Small intestine (tissue), 16 donors: ENCODE results near the gene SLK. TPM values are rescaled to one million over a fixed set of nuclear protein-coding genes. Genes with fewer than 3 reads are reported as not detected.

Experiments used
- DNase-seq, 2 donors: peaks; one replicate each; pipeline versions ENCODE4 v3.0.0 to v3.0.0-alpha.2; 2013
- FAIRE-seq: peaks from 2 replicates; lab custom pipeline; 2012; peaks lifted over from hg19 to GRCh38; lab: Jason Lieb, UNC
- H3K27ac ChIP-seq, 3 donors: one replicate each; pipeline ENCODE4 v1.5.1; 2013; ENCODE audit warnings: low read length in 2 of 3, mild to moderate bottlenecking in 2 of 3, control low read depth in 1 of 3, inconsistent platforms in 1 of 3, low read depth in 1 of 3, moderate library complexity in 1 of 3
- H3K27me3 ChIP-seq, 3 donors: one replicate each; pipeline ENCODE4 v1.6.1; 2013; ENCODE audit warnings: low read length in 3 of 3, inconsistent platforms in 1 of 3; ENCODE audit not compliant: control insufficient read depth in 3 of 3, insufficient read depth in 3 of 3
- H3K36me3 ChIP-seq, 3 donors: one replicate each; pipeline ENCODE4 v1.6.1; 2013; ENCODE audit warnings: low read length in 3 of 3, inconsistent platforms in 1 of 3, low read depth in 1 of 3, mild to moderate bottlenecking in 1 of 3, moderate library complexity in 1 of 3; ENCODE audit not compliant: control insufficient read depth in 3 of 3, insufficient read depth in 2 of 3
- H3K4me1 ChIP-seq, 3 donors: one replicate each; pipeline ENCODE4 v1.6.1; 2013; ENCODE audit warnings: low read length in 2 of 3, inconsistent platforms in 1 of 3, low read depth in 1 of 3, mild to moderate bottlenecking in 1 of 3, moderate library complexity in 1 of 3; ENCODE audit not compliant: control insufficient read depth in 3 of 3, insufficient read depth in 2 of 3
- H3K4me3 ChIP-seq, 3 donors: one replicate each; pipeline ENCODE4 v1.5.1; 2013; ENCODE audit warnings: low read length in 3 of 3, control low read depth in 1 of 3, inconsistent platforms in 1 of 3, low read depth in 1 of 3, mild to moderate bottlenecking in 1 of 3, moderate library complexity in 1 of 3
- H3K9me3 ChIP-seq, 2 donors: one replicate each; pipeline ENCODE4 v1.6.1; 2013; ENCODE audit warnings: low read depth in 1 of 2, low read length in 1 of 2; ENCODE audit not compliant: control insufficient read depth in 2 of 2, insufficient read depth in 1 of 2
- WGBS, 3 donors: extraction: QIAGEN DNeasy Blood & Tissue Kit; methylation state at CpG; one replicate each; pipeline ENCODE4 v1.1.7; 2013; 5-methylcytosine and 5-hydroxymethylcytosine counted together
- long read RNA-seq, 10 donors: transcript quantifications; one replicate each; lab custom pipeline, GENCODE V29; 2026
- polyA plus RNA-seq, 4 donors: library from polyadenylated mRNA; stranded (reverse) in 3 of 4; unstranded in 1 of 4; fragments of 200-250 nt in 3 of 4; fragments of 120-200 nt in 1 of 4; gene quantifications; one replicate each; pipeline versions ENCODE4 v1.2.1 to v1.2.3, GENCODE V29; 2013
- donor health status: healthy with polysubstance abuse.
- donor health status: control.
- donor health status: control.
- donor health status: Bipolar disorder and iron deficiency.
- donor health status: healthy.

SLK gene
- 10 to 100 TPM; 11.2 to 33.0 (median 14.3) TPM for polyA plus RNA-seq
- long read RNA-seq, donor 1, full-length matches to known transcripts: 1 of 14 reads
- long read RNA-seq, donor 1, partial matches to known transcripts: 13 of 14 reads
- long read RNA-seq, donor 1, other reads (novel, unspliced or antisense): 0 of 14 reads
- long read RNA-seq, donor 2: 0 reads
- long read RNA-seq, donor 3, partial matches to known transcripts: 6 of 6 reads
- long read RNA-seq, donor 3, other reads (novel, unspliced or antisense): 0 of 6 reads
- long read RNA-seq, donor 4: 0 reads
- long read RNA-seq, donor 5: 0 reads
- long read RNA-seq, donor 6, partial matches to known transcripts: 6 of 6 reads
- long read RNA-seq, donor 6, other reads (novel, unspliced or antisense): 0 of 6 reads
- long read RNA-seq, donor 7: 0 reads
- long read RNA-seq, donor 8: 0 reads
- long read RNA-seq, donor 9: 0 reads
- long read RNA-seq, donor 10, partial matches to known transcripts: 36 of 37 reads
- long read RNA-seq, donor 10, other reads (novel, unspliced or antisense): 0 of 37 reads

GRCh38 chr10:103966671-103967447, at the start of gene SLK:
SLK (plus strand) TSS chr10:103967140; CDS start chr10:103967746, 606 bp downstream.
- FAIRE-seq (no peak), DNase-seq (peak; percentile 84 to 95)
- H3K36me3 ChIP-seq: no peaks in the 10 kb centered on the region
- H3K27me3 ChIP-seq: no peaks in the 10 kb centered on the region
- peak within 1 kb of the TSS; percentile 86 to 92 (median 90) for H3K27ac ChIP-seq
- H3K9me3 ChIP-seq: no peaks in the 10 kb centered on the region
- peak within 1 kb of the TSS; percentile 76 to 97 (median 84) for H3K4me3 ChIP-seq
- H3K4me1 ChIP-seq: peaks cover 0 to 6% (median 3%) of the 10 kb centered on the region in 3 donors
- 1% methylated on average over 60 to 92 of the region's 92 CpGs for WGBS, 3 donors

GRCh38 chr10:103917302-103918052, 49.5 kb upstream of the SLK start:
- H3K4me1 ChIP-seq: peaks cover 0 to 9% (median 5%) of the 10 kb centered on the region in 3 donors
- FAIRE-seq: no peak
- H3K27ac ChIP-seq: peak overlapping the region; percentile 90 to 98 (median 96)
- no peaks in the 10 kb centered on the region for H3K27me3 ChIP-seq
- H3K4me3 ChIP-seq: peak overlapping the region; percentile 66 to 77 (median 72)
- H3K36me3 ChIP-seq: peaks cover 0 to 7% (median 0%) of the 10 kb centered on the region in 3 donors
- H3K9me3 ChIP-seq: peaks cover 0 to 8% of the 10 kb centered on the region in 2 donors
- 0 to 2% (median 1%) methylated on average over 29 of the region's 29 CpGs for WGBS, 3 donors
- peak in 1 of 2 donors; percentile 64 for DNase-seq

- Histone ChIP-seq H3K4me1 (peaks cover 0 to 9% (median 5%) of the 10 kb centered on the region in 3 donors), H3K36me3 (peaks cover 0 to 2% (median 0%) of the 10 kb centered on the region in 3 donors), H3K9me3 (peaks cover 0 to 8% of the 10 kb centered on the region in 2 donors), H3K27ac (peak within 1 kb of the TSS; percentile 90 to 98 (median 96)), H3K4me3 (peak within 1 kb of the TSS; percentile 66 to 77 (median 72)), H3K27me3 (no peaks in the 10 kb centered on the region)
- WGBS, 3 donors: 0% methylated on average over 35 to 53 of the region's 53 CpGs
- FAIRE-seq: no peak
- peak; percentile 97 for DNase-seq
Observed at GRCh38 chr10:103918053-103918846, 48.7 kb upstream of the SLK start, which contains the start of gene STN1. STN1 (minus strand) TSS chr10:103918184; CDS start chr10:103917594, 590 bp downstream.

DNA sequence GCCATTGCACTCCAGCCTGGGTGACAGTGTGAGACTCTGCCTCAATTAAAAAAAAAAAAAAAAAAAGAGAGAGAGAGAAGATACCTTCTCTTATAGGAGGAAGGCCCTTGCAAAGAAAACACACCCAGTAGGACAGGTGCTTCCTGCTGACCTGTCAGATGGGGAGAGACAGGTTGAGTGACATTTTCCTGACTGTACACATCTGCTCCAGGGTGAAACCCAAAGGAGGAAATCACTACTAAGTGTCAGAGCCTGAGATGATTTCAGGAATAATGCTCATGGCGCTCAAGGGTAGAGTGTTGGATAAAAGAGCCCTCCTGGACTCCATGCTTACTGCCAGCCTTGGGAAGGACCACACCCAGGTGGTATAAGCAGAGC, 47.3 kb upstream of the SLK start:
- Histone ChIP-seq H3K27me3 (no peaks in the 10 kb centered on the region), H3K27ac (no peak overlapping the region), H3K9me3 (peaks cover 0 to 7% of the 10 kb centered on the region in 2 donors), H3K4me1 (peaks cover 0 to 9% (median 5%) of the 10 kb centered on the region in 3 donors), H3K36me3 (peaks cover 0 to 2% (median 0%) of the 10 kb centered on the region in 3 donors), H3K4me3 (no peak overlapping the region)
- FAIRE-seq (no peak), DNase-seq (no peak)
- WGBS, 3 donors: 95 to 100% (median 100%) methylated on average over 1 of the region's 1 CpG

GRCh38 chr10:103921248-103921647, 45.7 kb upstream of the SLK start:
- no peaks in the 10 kb centered on the region for H3K36me3 ChIP-seq
- H3K9me3 ChIP-seq: no peaks in the 10 kb centered on the region
- no peak for DNase-seq
- peaks cover 0 to 16% (median 5%) of the 10 kb centered on the region in 3 donors for H3K4me1 ChIP-seq
- no peak for FAIRE-seq
- no peak overlapping the region for H3K27ac ChIP-seq
- H3K27me3 ChIP-seq: no peaks in the 10 kb centered on the region
- no peak overlapping the region for H3K4me3 ChIP-seq
- 72 to 94% (median 90%) methylated on average over 1 of the region's 1 CpG for WGBS, 3 donors

DNA sequence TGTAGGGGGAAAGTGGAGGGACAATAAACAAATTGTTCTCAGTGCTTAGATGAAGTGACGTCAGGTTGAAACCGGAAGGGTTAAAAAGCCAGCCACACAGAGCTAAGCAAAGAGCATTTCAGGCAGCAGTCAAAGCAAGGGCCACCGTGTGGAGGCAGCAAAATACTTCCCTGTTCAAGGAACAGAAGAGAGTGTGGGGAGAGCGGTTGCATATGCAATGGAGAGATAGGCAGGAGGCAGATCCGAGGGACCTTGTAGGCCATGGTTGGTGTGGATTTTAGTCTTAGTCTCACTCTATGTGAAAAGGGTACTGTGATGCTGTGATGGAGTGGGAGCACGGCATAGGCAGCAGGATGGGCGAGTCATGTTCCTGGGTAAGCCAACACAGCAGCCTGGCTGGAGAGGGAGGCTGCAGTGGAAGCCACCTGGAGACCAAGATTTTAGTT, 45.2 kb upstream of the SLK start:
- peak overlapping the region in 1 of 3 donors; percentile 37 for H3K27ac ChIP-seq
- no peaks in the 10 kb centered on the region for H3K36me3 ChIP-seq
- 19 to 37% (median 29%) methylated on average over 7 of the region's 7 CpGs for WGBS, 3 donors
- no peak overlapping the region for H3K4me3 ChIP-seq
- H3K27me3 ChIP-seq: no peaks in the 10 kb centered on the region
- peak; percentile 53 to 58 for DNase-seq
- H3K9me3 ChIP-seq: no peaks in the 10 kb centered on the region
- FAIRE-seq: no peak
- peaks cover 0 to 17% (median 5%) of the 10 kb centered on the region in 3 donors for H3K4me1 ChIP-seq

GRCh38 chr10:103922659-103923058, 44.3 kb upstream of the SLK start:
- H3K27ac ChIP-seq: no peak overlapping the region
- 91 to 98% (median 91%) methylated on average over 2 of the region's 2 CpGs for WGBS, 3 donors
- H3K36me3 ChIP-seq: no peaks in the 10 kb centered on the region
- FAIRE-seq (no peak), DNase-seq (no peak)
- H3K4me3 ChIP-seq: no peak overlapping the region
- H3K27me3 ChIP-seq: no peaks in the 10 kb centered on the region
- H3K4me1 ChIP-seq: peaks cover 0 to 9% (median 5%) of the 10 kb centered on the region in 3 donors
- no peaks in the 10 kb centered on the region for H3K9me3 ChIP-seq
